Measurements from ENCODE around the gene SHROOM1.
A peak's percentile ranks its signal among the peaks of the same experiment; 100 is the strongest.

The SHROOM1 gene

DNA sequence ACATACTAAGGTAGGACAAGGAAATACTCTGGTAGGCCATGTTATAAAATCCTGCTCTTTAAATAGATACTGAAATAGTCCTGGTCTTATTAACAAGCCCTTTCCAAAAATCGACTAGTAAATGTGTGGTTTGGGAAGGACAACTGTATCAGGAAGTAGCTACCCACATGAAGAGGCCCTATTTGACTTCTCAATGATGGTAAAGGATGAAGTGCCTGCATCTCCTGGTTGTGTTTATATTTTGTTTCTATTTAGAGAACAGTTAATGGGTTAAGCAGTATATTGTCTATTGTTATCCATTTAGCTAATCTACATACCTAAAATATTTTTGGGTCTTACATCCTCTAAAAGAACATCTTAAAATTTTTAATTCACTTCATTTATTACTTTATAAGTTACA, 23.3 kb upstream of the SHROOM1 start:
- no peak for DNase-seq (ENCODE audit: low read depth)
- no peak overlapping the region for H3K4me3 ChIP-seq (ENCODE audit: low read depth, low read length)

GRCh38 chr5:132853323-132853722, 22.9 kb upstream of the SHROOM1 start:
- H3K4me3 ChIP-seq (ENCODE audit: low read depth, low read length), result no peak overlapping the region
- no peak for DNase-seq (ENCODE audit: low read depth)

DNA sequence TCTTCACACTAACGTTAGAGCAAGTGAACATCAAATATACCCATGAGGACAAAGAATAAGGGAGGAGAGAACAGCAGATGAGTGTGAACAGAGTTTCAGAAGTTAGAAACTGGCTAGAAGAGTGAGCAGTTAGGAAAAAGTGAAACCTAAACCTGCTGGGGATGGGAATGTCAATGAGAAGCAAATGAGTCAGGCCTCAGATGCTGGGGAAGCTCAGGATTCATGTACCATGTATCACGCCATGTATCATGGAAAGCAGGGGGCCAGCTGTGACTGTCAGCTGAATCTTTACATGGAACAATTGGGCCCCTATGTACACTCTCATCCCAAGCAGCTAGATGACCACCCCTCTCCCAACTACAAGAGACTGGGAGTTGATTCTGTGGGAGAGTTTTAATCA, 19.6 kb upstream of the SHROOM1 start:
- peak; percentile 30 for DNase-seq (ENCODE audit: low read depth)
- H3K4me3 ChIP-seq (ENCODE audit: low read depth, low read length), result no peak overlapping the region

DNA sequence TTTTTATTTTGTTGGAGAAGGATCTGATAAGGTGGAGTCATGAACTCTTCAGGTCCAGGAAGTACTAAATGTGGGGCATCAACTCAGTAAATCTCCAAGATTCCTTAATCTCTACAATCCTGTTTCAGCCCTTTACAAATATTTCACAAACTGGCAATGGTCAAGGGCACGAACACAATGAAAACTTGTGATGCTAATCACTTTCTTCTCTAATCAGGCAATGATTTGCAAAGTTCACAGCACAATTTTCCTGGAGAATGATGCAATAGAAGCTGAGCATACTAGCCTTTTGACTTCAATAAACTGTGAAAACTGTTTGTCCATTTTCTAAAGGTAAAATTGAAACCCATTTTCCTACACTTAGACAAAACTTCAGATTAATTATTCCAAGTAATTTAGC, 18.9 kb upstream of the SHROOM1 start:
- DNase-seq (ENCODE audit: low read depth), result no peak
- H3K4me3 ChIP-seq (ENCODE audit: low read depth, low read length), result no peak overlapping the region

- no peak overlapping the region for H3K4me3 ChIP-seq (ENCODE audit: low read depth, low read length)
- no peak for DNase-seq (ENCODE audit: low read depth)
These were observed 17.8 kb upstream of the SHROOM1 start for GRCh38 chr5:132848270-132848669.

- H3K4me3 ChIP-seq (ENCODE audit: low read depth, low read length), result no peak overlapping the region
- DNase-seq (ENCODE audit: low read depth), result no peak
These were observed 10.9 kb upstream of the SHROOM1 start for GRCh38 chr5:132841305-132841704.

DNA sequence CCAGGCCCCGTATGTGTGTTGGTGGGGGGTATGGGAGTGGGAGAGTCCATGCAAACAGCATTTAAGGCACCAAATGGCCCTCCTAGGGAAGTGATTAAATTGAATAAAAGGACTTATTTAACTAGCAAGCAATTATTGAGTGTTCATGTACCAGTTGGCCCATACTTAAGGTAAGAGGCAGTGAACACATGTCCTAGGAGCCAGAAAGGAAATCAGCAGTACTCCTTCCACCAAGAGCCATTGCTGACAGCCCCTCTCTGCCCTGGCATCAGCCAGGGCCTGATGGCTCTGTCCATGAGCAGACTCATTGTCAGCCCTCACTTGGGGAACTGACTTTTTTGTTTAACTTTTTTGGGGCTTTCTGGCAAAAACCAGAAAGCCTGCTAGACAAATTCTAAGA, 10.4 kb upstream of the SHROOM1 start:
- DNase-seq (ENCODE audit: low read depth), result no peak
- no peak overlapping the region for H3K4me3 ChIP-seq (ENCODE audit: low read depth, low read length)

DNA sequence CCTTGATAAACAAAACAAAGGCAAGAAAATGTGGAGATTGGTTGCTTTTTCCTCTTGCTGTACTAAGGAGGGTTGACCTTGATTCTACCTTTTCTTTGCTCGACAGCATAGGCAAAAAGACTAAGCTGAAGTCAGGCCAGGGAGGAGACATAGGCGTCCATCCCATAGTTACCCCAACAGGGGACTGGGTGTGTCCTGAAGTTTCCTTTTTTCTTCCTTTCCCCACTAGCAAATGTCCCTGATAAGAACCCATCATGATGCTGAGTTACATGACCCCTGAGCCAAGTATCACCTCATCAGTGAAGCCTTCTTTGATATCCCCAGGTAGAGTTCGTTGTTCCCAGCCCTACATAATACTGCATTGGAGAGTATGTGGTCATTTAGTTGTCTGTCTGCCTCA, 9.9 kb upstream of the SHROOM1 start:
- DNase-seq (ENCODE audit: low read depth), result no peak
- no peak overlapping the region for H3K4me3 ChIP-seq (ENCODE audit: low read depth, low read length)

DNA sequence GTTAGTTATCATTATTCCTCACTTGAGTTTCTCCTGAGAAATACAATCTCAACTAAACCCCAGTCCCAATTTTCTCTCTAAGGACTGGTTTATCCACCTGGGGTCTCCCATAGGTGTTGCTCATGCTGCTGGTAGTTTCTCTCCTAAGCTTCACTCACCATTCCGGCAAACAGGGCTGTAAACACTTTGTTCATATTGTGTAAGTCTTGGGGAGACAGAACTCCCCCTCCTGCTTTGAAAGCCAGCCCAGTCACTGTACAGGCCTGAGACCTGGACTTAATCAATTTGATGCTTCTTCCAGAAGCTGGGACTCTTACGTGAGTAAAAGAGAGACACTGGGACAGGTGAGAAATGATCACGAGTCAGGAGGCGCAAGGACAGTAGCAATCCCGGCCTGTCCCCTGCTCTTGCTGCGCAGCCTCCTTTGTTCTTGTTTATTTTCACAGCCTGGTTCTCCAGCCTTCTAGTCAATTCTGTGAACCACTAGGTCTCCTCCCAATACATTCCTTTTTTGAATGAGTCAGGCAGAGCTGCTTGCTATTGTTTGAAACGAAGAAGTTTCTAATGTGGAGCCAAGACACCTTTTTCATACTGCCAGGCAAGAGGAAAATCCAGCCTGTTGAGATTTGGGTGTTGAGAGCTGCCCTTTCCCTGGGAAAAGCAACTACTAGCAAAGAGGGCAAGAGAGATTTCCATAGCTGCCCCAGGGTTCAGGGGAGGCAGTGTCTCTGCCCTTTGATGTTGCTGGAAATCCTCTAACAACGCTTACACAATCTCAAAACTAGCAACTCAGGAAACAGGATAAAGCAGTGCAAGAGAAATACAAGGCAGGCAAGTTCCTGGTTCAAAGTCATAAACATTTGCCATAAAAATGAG, 9.2 kb upstream of the SHROOM1 start:
- DNase-seq (ENCODE audit: low read depth), result no peak
- no peak overlapping the region for H3K4me3 ChIP-seq (ENCODE audit: low read depth, low read length)

- no peak overlapping the region for H3K4me3 ChIP-seq (ENCODE audit: low read depth, low read length)
- DNase-seq (ENCODE audit: low read depth), result no peak
These were observed 8.3 kb upstream of the SHROOM1 start for GRCh38 chr5:132838516-132839282.

DNA sequence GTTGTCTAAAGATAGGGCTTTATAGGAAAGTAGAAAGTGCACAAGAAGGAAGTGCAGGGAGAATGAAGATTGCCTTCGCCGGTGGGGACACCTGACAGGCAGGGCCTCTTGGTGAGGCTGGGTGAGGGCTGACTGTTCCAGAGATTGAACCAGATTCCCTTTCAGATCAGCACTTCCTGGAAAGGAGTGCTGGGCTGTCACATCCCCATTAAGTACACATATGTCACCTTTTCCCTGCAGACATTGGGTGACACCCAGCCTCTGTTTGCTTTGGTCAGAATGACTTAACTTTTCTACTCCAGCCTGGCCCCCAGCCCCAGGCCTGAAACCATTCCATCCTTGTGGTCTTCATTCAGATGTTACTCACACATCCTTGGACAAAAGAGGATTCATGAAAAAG, 7.4 kb upstream of the SHROOM1 start:
- no peak for DNase-seq (ENCODE audit: low read depth)
- H3K4me3 ChIP-seq (ENCODE audit: low read depth, low read length), result no peak overlapping the region

- H3K4me3 ChIP-seq (ENCODE audit: low read depth, low read length), result no peak overlapping the region
These were observed 6.4 kb upstream of the SHROOM1 start for GRCh38 chr5:132836852-132837251.

GRCh38 chr5:132834057-132834456, 3.6 kb upstream of the SHROOM1 start:
- no peak for DNase-seq (ENCODE audit: low read depth)

More at GRCh38 chr5:132836852-132837251, 6.4 kb upstream of the SHROOM1 start:
- DNase-seq (ENCODE audit: low read depth), result no peak

GRCh38 chr5:132832612-132833011, 2.2 kb upstream of the SHROOM1 start:
- DNase-seq (ENCODE audit: low read depth), result no peak

More at GRCh38 chr5:132834057-132834456, 3.6 kb upstream of the SHROOM1 start:
- no peak overlapping the region for H3K4me3 ChIP-seq (ENCODE audit: low read depth, low read length)

DNA sequence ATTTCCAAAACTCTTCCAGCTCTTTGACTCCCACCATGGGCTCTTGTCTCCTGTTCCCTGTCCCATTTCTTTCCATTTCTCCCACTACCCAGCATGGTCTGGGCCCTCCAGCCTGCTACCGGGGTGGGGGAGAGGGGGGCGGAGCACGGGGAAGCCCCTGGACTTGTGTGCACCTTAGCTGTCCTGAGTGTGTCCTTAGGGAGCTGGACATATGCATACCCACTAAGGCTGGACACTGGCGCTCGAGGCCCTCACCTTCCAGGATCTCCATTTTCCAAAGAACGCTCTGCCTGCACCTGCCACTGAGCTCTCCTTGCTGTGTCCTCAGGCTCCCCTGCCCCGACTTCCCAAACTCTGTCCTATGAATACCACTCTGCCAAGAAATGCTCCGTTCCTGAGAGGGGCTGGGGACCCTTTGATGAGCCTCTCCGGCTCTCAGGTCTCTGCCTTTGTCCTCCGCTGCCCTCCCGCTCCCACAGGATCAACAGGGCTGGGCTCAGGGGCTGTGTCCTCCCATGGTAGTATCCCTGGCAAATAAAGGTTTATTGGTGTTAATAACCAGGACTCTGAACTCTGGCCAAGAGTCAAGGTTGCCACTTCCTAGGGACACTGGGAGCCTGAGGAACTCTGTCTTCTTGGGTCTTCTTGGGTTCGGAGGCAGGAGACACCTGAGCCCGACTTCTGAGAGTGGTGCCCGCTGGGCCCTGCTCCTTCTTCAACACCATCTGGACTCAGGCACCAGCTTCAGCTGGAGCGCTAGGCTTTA, 831 bp upstream of the SHROOM1 start:
- DNase-seq (ENCODE audit: low read depth), result no peak
- H3K4me3 ChIP-seq (ENCODE audit: low read depth, low read length), result peak overlapping the region; percentile 55

More at GRCh38 chr5:132832612-132833011, 2.2 kb upstream of the SHROOM1 start:
- H3K4me3 ChIP-seq (ENCODE audit: low read depth, low read length), result no peak overlapping the region

GRCh38 chr5:132829742-132830435, 558 bp downstream of the SHROOM1 start:
- no peak for DNase-seq (ENCODE audit: low read depth)
- H3K4me3 ChIP-seq (ENCODE audit: low read depth, low read length), result peak overlapping the region; percentile 55

- no peak for DNase-seq (ENCODE audit: low read depth)
- H3K4me3 ChIP-seq (ENCODE audit: low read depth, low read length), result no peak overlapping the region
These were observed 1.5 kb downstream of the SHROOM1 start for GRCh38 chr5:132828846-132829494.

- H3K4me3 ChIP-seq (ENCODE audit: low read depth, low read length), result no peak overlapping the region
- DNase-seq (ENCODE audit: low read depth), result no peak
These were observed 2.3 kb downstream of the SHROOM1 start for GRCh38 chr5:132827943-132828673.
